ENCODE measurements around the gene CPHXL2. TPM values are rescaled to one million over a fixed set of nuclear protein-coding genes. Genes with fewer than 3 reads are reported as not detected.

The CPHXL2 gene
- total and polyA plus RNA-seq, 2 donors = not detected

DNA sequence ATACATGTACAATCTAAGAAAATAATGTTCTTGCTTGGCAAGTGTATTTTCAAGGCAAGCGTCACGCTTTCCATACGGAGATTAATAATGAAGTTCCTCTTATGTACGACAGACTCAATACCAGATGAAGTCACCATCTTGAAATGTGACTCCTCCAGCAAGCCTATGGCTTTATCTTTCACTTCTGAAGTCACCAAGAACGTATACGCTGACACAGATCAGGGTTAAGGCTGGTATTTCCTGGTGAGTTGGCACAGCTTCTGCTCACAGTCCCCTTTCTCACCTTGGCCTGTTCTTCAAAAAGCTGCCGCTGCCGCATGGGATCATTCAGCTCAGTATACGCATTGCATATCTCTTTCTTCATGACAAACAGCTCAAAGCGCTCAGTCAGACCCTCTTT, 47.7 kb downstream of the CPHXL2 start:
- Histone ChIP-seq H3K36me3 (ENCODE audit: control insufficient read depth in 2 of 2, insufficient read depth in 2 of 2, low read length in 1 of 2) (peaks cover 75 to 87% of the 10 kb centered on the region in 2 donors), H3K4me3 (ENCODE audit: low read length in 2 of 2) (no peak overlapping the region), H3K27ac (ENCODE audit: low read depth in 1 of 2, low read length in 1 of 2) (peak overlapping the region in 1 of 2 donors; percentile 44), H3K27me3 (ENCODE audit: control insufficient read depth in 2 of 2, insufficient read depth in 1 of 2, low read length in 1 of 2) (no peaks in the 10 kb centered on the region), H3K9me3 (ENCODE audit: control insufficient read depth in 2 of 2, insufficient read depth in 1 of 2, low read length in 1 of 2) (no peaks in the 10 kb centered on the region), H3K4me1 (ENCODE audit: control insufficient read depth in 2 of 2, insufficient read depth in 2 of 2, low read length in 2 of 2) (peaks cover 4 to 17% of the 10 kb centered on the region in 2 donors)
- WGBS = 96% methylated on average over 10 of the region's 10 CpGs
- DNase-seq (ENCODE audit: low read depth in 6 of 9, low spot score in 9 of 9) = no peak

DNA sequence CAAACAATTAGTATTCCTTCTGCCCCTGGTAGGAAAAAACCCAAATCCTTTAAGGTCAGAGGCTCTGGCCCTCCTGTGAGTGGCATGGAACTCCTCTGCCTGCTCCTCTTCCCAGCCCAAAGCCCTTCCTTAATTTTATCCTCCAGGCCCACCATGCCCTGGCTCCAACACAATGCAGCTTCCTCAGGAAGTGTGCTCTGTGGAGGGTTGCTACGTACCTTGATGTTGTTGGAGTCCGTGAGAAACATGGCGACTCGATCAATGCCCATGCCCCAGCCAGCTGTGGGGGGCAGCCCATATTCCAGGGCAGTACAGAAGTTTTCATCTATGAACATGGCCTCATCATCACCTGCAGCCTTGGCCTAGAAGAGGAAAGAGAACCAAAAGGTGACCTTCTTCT, 48.5 kb downstream of the CPHXL2 start:
- Histone ChIP-seq H3K4me1 (ENCODE audit: control insufficient read depth in 2 of 2, insufficient read depth in 2 of 2, low read length in 2 of 2) (peaks cover 4 to 22% of the 10 kb centered on the region in 2 donors), H3K9me3 (ENCODE audit: control insufficient read depth in 2 of 2, insufficient read depth in 1 of 2, low read length in 1 of 2) (no peaks in the 10 kb centered on the region), H3K4me3 (ENCODE audit: low read length in 2 of 2) (no peak overlapping the region), H3K27ac (ENCODE audit: low read depth in 1 of 2, low read length in 1 of 2) (peak overlapping the region; percentile 44 to 53), H3K27me3 (ENCODE audit: control insufficient read depth in 2 of 2, insufficient read depth in 1 of 2, low read length in 1 of 2) (no peaks in the 10 kb centered on the region), H3K36me3 (ENCODE audit: control insufficient read depth in 2 of 2, insufficient read depth in 2 of 2, low read length in 1 of 2) (peaks cover 68 to 81% of the 10 kb centered on the region in 2 donors)
- no peak for DNase-seq (ENCODE audit: low read depth in 6 of 9, low spot score in 9 of 9)
- 90% methylated on average over 4 of the region's 4 CpGs for WGBS

DNA sequence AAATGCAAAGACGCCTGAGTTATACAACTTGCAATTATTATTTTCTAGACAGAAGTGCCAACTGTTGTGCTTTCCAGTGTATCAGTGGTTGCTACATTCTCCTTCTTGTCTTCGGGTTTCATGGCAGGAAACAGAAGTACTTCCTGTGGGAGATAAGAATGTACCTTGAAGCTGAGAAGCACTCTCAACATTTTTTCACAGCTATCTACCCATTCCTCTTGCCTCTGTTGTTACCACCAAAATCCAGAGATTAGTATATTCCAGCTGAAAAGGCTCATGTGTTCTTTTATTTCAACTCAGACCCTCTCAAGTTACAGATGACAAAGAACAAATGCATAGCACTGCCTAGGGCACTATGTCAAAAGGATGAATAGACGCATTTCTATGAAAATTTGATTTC, 49.0 kb downstream of the CPHXL2 start:
- 22% methylated on average over 3 of the region's 3 CpGs for WGBS
- DNase-seq (ENCODE audit: low read depth in 6 of 9, low spot score in 9 of 9) = peak in 2 of 9 donors; percentile 27 to 38
- Histone ChIP-seq H3K36me3 (ENCODE audit: control insufficient read depth in 2 of 2, insufficient read depth in 2 of 2, low read length in 1 of 2) (peaks cover 64 to 77% of the 10 kb centered on the region in 2 donors), H3K9me3 (ENCODE audit: control insufficient read depth in 2 of 2, insufficient read depth in 1 of 2, low read length in 1 of 2) (no peaks in the 10 kb centered on the region), H3K27me3 (ENCODE audit: control insufficient read depth in 2 of 2, insufficient read depth in 1 of 2, low read length in 1 of 2) (no peaks in the 10 kb centered on the region), H3K4me1 (ENCODE audit: control insufficient read depth in 2 of 2, insufficient read depth in 2 of 2, low read length in 2 of 2) (peaks cover 4 to 22% of the 10 kb centered on the region in 2 donors), H3K27ac (ENCODE audit: low read depth in 1 of 2, low read length in 1 of 2) (peak overlapping the region; percentile 44 to 64), H3K4me3 (ENCODE audit: low read length in 2 of 2) (no peak overlapping the region)

DNA sequence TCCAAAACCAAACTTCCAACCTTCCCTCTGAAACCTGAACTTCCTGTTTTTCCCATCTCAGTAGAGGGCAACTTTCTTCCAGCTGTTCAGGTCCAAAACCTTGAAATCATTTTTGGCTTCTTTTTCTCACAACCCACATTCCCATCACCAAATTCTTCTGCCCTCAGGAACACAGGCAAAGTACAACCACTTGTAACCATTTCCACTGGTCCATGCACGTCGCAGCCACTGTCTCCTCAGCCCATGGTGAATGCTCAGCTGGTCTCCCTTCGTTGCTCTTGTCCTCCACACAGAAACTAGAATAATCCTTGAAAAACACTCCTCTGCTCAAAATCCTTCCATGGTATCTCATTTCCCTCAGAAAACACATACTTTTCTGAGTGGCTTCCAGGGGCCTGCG, 50.0 kb downstream of the CPHXL2 start:
- H3K27ac ChIP-seq (ENCODE audit: low read depth in 1 of 2, low read length in 1 of 2) = peak overlapping the region in 1 of 2 donors; percentile 44
- WGBS = 96% methylated on average over 4 of the region's 4 CpGs
- H3K36me3 ChIP-seq (ENCODE audit: control insufficient read depth in 2 of 2, insufficient read depth in 2 of 2, low read length in 1 of 2) = peaks cover 56 to 68% of the 10 kb centered on the region in 2 donors

DNA sequence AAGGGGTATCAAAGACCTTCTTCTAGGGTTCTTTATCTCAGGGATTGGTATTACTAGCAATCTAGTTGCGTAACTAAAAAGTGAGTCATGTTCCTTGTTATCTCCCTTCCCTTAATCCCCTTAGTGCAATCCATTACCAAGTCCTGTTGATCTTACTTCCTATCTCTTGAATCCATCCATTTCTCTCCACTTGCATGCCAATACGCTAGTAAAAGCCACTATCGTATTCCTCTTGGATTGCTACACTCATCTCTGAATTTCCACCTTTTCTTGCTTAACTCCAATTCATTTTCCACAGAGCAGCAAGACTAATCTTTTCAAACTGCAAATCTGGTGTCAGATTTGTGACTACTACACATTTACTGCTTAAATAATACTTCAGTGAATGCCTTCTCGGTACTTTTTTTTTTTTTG, 51.9 kb downstream of the CPHXL2 start:
- Histone ChIP-seq H3K4me1 (ENCODE audit: control insufficient read depth in 2 of 2, insufficient read depth in 2 of 2, low read length in 2 of 2) (peaks cover 6 to 33% of the 10 kb centered on the region in 2 donors), H3K9me3 (ENCODE audit: control insufficient read depth in 2 of 2, insufficient read depth in 1 of 2, low read length in 1 of 2) (no peaks in the 10 kb centered on the region), H3K27ac (ENCODE audit: low read depth in 1 of 2, low read length in 1 of 2) (no peak overlapping the region), H3K36me3 (ENCODE audit: control insufficient read depth in 2 of 2, insufficient read depth in 2 of 2, low read length in 1 of 2) (peaks cover 42 to 51% of the 10 kb centered on the region in 2 donors), H3K4me3 (ENCODE audit: low read length in 2 of 2) (no peak overlapping the region), H3K27me3 (ENCODE audit: control insufficient read depth in 2 of 2, insufficient read depth in 1 of 2, low read length in 1 of 2) (no peaks in the 10 kb centered on the region)
- DNase-seq (ENCODE audit: low read depth in 6 of 9, low spot score in 9 of 9) = no peak
- 85% methylated on average over 4 of the region's 4 CpGs for WGBS

More for the DNA sequence above, 50.0 kb downstream of the CPHXL2 start:
- Histone ChIP-seq H3K4me3 (ENCODE audit: low read length in 2 of 2) (no peak overlapping the region), H3K27me3 (ENCODE audit: control insufficient read depth in 2 of 2, insufficient read depth in 1 of 2, low read length in 1 of 2) (no peaks in the 10 kb centered on the region), H3K9me3 (ENCODE audit: control insufficient read depth in 2 of 2, insufficient read depth in 1 of 2, low read length in 1 of 2) (no peaks in the 10 kb centered on the region), H3K4me1 (ENCODE audit: control insufficient read depth in 2 of 2, insufficient read depth in 2 of 2, low read length in 2 of 2) (peaks cover 6 to 29% of the 10 kb centered on the region in 2 donors)
- DNase-seq (ENCODE audit: low read depth in 6 of 9, low spot score in 9 of 9) = no peak

DNA sequence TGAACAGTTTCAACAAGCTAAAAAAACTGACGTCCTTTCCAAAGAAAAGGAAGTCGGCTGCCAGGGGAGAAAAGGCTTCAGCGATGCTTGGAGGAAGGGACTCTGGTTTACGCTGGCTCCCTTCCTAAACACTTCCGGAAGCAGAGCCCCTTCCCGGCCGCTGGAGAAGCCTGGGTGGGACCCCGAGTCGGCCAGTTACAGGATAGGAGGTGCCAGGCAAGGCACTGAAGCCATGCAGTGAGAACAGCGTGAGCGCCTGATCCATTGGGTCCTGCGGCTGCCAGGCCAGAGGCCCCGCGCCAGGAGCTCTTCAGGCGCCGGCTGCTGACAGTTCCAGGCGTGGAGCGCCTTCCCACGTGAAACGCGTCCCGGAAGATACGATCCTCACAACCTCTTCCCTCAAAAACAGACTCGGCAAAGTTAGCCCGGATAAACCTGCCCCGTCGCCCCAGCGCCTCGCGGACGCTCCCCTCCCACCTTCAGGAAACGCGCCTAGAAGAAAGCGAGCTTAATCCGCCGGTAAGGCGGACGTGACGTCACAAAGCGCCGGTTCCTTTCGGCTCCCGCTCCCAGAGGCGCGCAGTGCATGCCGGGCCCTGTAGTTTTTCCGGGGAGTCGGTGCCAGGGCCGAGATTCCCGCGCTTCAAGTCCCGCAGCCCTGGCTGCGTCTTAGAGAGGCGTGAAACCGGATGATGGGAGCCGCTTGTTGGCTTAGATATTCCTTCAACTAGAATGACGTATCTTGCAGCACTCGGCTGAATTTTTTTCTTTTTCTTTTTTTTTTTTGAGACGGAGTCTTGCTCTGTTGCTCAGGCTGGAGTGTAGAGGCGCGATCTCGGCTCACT, 53.8 kb downstream of the CPHXL2 start, which contains the start of gene ADAT1:
TSS of gene ADAT1 (minus strand) at position 521 of the 845 bp plus-strand sequence. CDS start 2,482 bp downstream, outside the sequence.
- no peaks in the 10 kb centered on the region for H3K9me3 ChIP-seq (ENCODE audit: control insufficient read depth in 2 of 2, insufficient read depth in 1 of 2, low read length in 1 of 2)
- H3K36me3 ChIP-seq (ENCODE audit: control insufficient read depth in 2 of 2, insufficient read depth in 2 of 2, low read length in 1 of 2) = peaks cover 34 to 41% of the 10 kb centered on the region in 2 donors
- H3K27me3 ChIP-seq (ENCODE audit: control insufficient read depth in 2 of 2, insufficient read depth in 1 of 2, low read length in 1 of 2) = no peaks in the 10 kb centered on the region
- peak within 1 kb of the TSS; percentile 71 to 73 for H3K4me3 ChIP-seq (ENCODE audit: low read length in 2 of 2)
- peaks cover 2 to 22% of the 10 kb centered on the region in 2 donors for H3K4me1 ChIP-seq (ENCODE audit: control insufficient read depth in 2 of 2, insufficient read depth in 2 of 2, low read length in 2 of 2)
- under 1% methylated on average over 62 of the region's 62 CpGs for WGBS
- DNase-seq (ENCODE audit: low read depth in 6 of 9, low spot score in 9 of 9) = peak; percentile 95 to 99 (median 98)
- peak within 1 kb of the TSS; percentile 81 to 87 for H3K27ac ChIP-seq (ENCODE audit: low read depth in 1 of 2, low read length in 1 of 2)

DNA sequence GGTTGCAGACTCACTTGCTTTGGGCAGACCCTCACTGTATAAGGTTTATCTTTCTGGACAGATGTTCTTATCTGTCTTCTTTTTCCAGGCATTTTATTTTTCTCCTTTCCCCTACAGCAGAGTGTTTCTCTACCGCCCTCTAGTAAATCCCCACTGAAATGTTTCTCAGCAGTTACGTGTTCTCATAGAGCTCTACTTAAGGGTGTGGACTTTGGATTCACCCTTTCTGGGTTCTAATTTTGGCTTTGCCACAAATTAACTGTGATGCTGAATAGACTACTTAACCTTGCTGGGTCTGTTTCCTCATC, 55.7 kb downstream of the CPHXL2 start:
- DNase-seq (ENCODE audit: low read depth in 6 of 9, low spot score in 9 of 9) = peak in 1 of 9 donors; percentile 31
- Histone ChIP-seq H3K36me3 (ENCODE audit: control insufficient read depth in 2 of 2, insufficient read depth in 2 of 2, low read length in 1 of 2) (peaks cover 25 to 31% of the 10 kb centered on the region in 2 donors), H3K27me3 (ENCODE audit: control insufficient read depth in 2 of 2, insufficient read depth in 1 of 2, low read length in 1 of 2) (no peaks in the 10 kb centered on the region), H3K27ac (ENCODE audit: low read depth in 1 of 2, low read length in 1 of 2) (no peak overlapping the region), H3K9me3 (ENCODE audit: control insufficient read depth in 2 of 2, insufficient read depth in 1 of 2, low read length in 1 of 2) (no peaks in the 10 kb centered on the region), H3K4me1 (ENCODE audit: control insufficient read depth in 2 of 2, insufficient read depth in 2 of 2, low read length in 2 of 2) (peaks cover 2 to 16% of the 10 kb centered on the region in 2 donors), H3K4me3 (ENCODE audit: low read length in 2 of 2) (no peak overlapping the region)
- WGBS = 27% methylated on average over 2 of the region's 2 CpGs

DNA sequence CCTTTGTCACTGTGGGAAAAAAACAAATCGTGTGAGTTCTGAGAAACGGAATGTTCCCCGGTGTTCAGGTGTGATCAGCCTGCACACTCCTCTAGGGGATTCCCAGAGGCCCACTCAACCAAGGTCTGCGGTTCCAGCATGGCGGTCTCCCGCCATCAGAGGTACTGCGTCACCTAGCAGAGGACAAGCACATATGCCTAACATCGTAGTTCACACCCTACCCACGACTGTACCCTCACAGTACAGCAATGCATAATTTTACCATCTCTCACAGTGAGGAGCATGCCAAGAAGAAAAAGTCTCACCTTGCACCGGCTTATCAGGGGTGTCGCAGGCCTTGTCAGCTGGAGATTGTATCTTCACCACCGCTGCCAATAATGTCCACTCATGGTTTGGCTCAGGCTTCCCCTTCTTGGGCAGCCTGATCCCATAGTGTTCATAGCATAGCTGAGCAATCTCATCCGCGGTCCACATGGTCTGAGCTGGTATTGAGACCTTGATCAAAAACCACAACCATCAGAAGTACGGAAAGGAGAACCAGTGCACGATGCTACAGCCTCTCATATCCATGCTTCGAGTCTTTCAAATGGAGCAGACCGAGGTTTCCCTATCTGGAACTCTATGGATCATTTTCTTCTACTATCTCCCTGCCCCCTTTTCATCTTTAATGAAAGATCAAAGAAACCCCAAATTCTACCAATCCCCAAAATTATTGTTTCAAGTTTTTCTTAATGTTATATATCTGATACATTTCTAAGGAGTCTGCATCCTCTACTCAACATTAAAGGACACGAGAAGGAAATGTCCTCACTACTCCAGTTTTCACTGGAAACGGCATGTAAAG, 56.3 kb downstream of the CPHXL2 start:
- Histone ChIP-seq H3K4me1 (ENCODE audit: control insufficient read depth in 2 of 2, insufficient read depth in 2 of 2, low read length in 2 of 2) (peaks cover 2 to 16% of the 10 kb centered on the region in 2 donors), H3K27ac (ENCODE audit: low read depth in 1 of 2, low read length in 1 of 2) (no peak overlapping the region), H3K9me3 (ENCODE audit: control insufficient read depth in 2 of 2, insufficient read depth in 1 of 2, low read length in 1 of 2) (no peaks in the 10 kb centered on the region), H3K27me3 (ENCODE audit: control insufficient read depth in 2 of 2, insufficient read depth in 1 of 2, low read length in 1 of 2) (no peaks in the 10 kb centered on the region), H3K36me3 (ENCODE audit: control insufficient read depth in 2 of 2, insufficient read depth in 2 of 2, low read length in 1 of 2) (peaks cover 28% of the 10 kb centered on the region in 2 donors), H3K4me3 (ENCODE audit: low read length in 2 of 2) (no peak overlapping the region)
- DNase-seq (ENCODE audit: low read depth in 6 of 9, low spot score in 9 of 9) = no peak
- WGBS = 91% methylated on average over 20 of the region's 20 CpGs

DNA sequence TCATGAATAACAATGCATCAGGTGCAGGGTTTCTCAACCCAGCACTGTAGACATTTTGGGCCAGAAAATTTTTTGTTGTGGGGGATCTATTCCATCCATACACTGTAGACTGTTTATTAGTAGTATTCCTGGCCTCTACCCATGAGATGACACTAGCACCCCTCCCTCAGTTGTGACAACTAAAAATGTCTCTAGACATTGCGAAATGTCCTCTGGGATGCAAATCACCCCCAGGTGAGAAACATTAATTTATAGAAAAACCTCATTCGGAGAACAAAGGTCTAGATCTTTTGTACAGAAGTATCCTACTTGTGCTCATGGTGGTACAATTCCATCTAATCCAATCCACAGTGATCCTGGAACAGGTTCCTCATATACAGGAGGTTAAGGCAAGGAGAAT, 58.0 kb downstream of the CPHXL2 start:
- H3K9me3 ChIP-seq (ENCODE audit: control insufficient read depth in 2 of 2, insufficient read depth in 1 of 2, low read length in 1 of 2) = no peaks in the 10 kb centered on the region
- peaks cover 30 to 36% of the 10 kb centered on the region in 2 donors for H3K36me3 ChIP-seq (ENCODE audit: control insufficient read depth in 2 of 2, insufficient read depth in 2 of 2, low read length in 1 of 2)
- no peak overlapping the region for H3K4me3 ChIP-seq (ENCODE audit: low read length in 2 of 2)
- over 99% methylated on average over 2 of the region's 2 CpGs for WGBS
- peaks cover 2 to 16% of the 10 kb centered on the region in 2 donors for H3K4me1 ChIP-seq (ENCODE audit: control insufficient read depth in 2 of 2, insufficient read depth in 2 of 2, low read length in 2 of 2)
- no peaks in the 10 kb centered on the region for H3K27me3 ChIP-seq (ENCODE audit: control insufficient read depth in 2 of 2, insufficient read depth in 1 of 2, low read length in 1 of 2)
- H3K27ac ChIP-seq (ENCODE audit: low read depth in 1 of 2, low read length in 1 of 2) = no peak overlapping the region
- no peak for DNase-seq (ENCODE audit: low read depth in 6 of 9, low spot score in 9 of 9)

Measured in thymus (tissue), 11 donors.